ENCODE results near the gene GALNT15.

The GALNT15 gene

DNA sequence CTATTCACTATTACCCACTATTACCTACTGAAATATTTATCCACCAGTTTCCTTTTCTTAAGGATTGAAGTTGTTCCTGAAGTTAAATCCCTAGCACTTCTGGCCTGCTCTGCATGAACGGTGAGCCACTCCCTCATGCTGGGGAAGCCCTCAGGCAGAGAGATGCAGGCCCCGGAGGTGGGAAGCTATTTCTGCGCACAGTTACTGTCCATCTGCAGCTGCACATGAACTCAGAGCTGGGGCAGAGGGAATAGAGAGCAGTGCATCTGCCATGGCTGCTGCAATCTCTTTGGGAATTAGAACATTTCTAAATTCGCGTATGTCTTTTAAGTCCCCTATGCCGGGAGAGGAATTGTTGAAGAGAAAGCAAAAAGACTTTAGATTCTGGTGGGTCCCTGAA lies 6.3 kb upstream of the GALNT15 start:
- DNase-seq: no peak

DNA sequence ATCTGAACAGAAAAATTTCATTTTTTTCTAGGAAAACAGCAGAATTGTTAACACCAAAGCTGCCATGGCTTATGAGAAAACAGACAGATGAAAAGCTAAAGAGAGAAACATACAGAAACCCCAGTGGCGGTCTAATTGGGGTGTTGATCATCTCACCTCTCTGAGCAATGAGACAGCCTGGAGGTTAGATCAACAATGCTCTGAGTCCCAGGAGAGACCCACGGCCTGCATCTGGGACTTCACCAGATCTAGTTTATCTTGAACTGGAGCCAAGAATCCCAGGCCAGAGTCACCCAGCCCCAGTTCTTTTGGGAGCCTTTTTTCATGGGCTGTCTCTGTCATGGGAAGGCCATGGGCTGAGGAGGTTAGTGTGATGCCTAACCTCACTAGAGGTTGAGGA lies 3.5 kb upstream of the GALNT15 start:
- peak; percentile 25 for DNase-seq

DNA sequence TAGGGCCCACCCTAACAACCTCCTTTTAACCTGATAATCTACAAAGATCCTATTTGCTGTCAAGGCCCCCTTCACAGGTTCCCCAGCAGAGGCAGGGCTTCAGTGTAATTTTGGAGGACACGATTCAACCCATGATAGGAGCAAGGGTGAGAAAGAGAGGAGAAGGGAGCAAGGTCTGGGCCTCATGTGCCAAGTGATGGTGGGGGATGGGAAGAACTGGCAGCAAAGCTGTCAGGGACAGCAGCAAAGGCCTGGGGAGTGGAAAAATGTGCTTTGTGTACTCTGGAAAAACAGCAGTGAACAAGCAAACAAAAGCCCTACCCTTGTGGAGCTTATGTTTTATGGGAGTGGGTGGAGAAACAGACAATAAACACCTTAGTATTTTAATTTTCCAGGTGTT lies 2.7 kb upstream of the GALNT15 start:
- no peak for DNase-seq

DNA sequence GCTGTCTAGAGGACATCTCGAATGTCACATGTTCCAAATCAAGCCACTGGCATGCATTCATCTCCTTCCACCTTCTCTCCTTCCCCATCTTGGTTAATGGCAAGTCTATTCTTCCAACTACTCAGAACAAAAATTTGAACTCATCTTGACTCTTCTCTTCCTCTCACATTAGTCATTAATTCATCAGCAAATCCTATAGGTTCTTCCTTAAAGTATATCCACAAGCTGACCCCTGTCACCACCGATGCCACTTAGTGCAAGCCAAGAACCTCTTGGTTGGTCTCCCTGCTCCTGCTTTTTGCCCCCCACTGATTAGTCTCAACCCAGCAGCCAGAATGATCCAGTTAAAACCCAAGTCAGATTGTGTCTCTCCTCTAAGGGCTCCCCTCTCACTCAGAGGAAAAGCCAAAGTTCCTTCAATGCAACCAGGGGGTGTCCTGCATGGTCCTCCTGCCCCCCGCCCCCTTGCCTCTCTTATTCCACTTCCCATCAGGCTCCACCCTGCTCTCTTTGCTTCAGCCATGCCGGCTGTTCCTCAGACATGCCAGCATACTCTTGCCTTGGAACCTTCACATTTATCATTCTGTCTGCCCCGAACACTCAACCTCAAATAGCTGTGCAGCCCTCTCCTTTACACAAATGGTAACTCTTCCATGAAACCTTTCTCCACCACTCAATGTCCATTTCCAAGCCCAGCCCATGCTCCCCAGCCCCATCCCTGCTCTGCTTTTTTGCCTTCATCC lies 1.0 kb upstream of the GALNT15 start:
- no peak for DNase-seq

DNA sequence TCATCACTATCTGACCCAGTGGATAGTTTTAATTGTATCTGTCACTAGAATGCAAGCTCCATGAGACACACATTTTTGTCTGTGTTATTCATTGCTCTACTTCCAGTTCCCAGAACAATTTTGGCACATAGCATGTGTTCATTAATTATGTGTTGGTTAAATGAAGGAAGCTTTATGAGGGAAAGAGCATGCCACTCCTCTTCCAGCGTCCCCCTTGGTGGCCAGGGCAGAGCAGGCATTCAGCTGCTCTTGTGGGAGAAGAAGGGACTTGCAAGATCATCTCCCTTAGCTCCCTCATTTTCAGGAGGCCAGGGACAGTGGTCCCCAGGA lies 489 bp upstream of the GALNT15 start:
- DNase-seq: no peak

DNA sequence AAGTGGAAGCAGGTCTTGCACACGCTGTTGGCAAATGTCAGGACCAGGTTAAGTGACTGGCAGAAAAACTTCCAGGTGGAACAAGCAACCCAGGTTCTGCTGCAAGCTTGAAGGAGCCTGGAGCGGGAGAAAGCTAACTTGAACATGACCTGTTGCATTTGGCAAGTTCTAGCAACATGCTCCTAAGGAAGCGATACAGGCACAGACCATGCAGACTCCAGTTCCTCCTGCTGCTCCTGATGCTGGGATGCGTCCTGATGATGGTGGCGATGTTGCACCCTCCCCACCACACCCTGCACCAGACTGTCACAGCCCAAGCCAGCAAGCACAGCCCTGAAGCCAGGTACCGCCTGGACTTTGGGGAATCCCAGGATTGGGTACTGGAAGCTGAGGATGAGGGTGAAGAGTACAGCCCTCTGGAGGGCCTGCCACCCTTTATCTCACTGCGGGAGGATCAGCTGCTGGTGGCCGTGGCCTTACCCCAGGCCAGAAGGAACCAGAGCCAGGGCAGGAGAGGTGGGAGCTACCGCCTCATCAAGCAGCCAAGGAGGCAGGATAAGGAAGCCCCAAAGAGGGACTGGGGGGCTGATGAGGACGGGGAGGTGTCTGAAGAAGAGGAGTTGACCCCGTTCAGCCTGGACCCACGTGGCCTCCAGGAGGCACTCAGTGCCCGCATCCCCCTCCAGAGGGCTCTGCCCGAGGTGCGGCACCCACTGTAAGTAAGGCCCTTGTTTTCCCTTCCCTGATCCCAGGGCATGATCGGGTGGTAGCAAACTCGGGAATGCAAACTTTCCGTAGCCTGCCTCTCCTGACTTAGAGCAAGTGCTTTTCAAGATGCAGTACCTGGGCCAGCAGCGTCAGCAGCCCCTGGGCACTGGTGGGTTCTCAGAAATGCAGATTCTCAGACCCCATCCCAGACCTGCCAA lies 759 bp downstream of the GALNT15 start:
- no peak for DNase-seq

DNA sequence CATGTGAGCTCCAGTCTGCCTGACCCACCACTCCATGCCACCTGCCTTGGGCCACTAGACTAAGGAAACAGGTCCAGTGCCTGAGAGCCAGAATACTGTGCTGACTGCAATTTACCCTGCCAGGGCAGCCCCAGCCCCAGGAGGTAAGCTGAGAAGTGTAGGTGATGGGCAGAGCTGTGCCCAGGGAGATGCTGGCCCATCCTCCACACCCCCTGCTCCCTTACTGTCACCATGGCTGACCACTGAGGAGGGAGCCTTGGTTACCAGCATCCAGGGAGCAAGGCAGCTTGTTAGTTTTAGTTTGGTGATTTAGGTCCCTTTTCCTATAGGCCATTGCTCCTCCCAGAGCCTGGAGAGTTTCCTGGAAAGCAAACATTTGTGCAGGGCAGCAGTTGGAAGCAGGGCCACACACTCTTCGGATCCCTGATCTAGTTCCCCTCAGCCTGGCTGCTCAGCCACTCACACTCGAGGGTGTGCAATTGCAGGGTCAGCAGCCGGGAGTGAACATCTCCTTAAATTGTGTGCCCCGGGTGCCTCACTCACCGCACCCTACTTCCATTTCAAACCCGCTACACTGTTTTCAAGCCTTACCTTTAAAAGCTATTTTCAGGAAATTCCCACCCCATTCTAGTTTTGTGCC lies 2.0 kb downstream of the GALNT15 start:
- no peak for DNase-seq

DNA sequence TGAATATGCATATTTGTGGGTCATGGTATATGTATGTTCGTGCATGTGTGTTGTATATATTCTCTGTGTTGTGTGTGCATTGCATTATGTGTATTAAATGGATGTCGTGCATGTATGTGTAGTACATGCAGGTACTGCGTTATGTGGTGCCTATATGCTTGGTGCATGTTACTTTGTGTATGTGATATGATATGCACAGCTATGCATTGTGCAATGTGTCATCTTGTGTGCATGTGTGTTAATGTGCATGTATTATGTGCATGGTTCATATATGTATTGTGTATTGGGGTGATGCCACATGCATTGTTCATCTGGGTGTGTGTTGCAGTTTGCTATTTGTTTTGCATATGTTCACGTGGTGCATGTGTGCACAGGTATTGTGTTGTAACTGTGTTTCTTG lies 2.9 kb downstream of the GALNT15 start:
- no peak for DNase-seq

DNA sequence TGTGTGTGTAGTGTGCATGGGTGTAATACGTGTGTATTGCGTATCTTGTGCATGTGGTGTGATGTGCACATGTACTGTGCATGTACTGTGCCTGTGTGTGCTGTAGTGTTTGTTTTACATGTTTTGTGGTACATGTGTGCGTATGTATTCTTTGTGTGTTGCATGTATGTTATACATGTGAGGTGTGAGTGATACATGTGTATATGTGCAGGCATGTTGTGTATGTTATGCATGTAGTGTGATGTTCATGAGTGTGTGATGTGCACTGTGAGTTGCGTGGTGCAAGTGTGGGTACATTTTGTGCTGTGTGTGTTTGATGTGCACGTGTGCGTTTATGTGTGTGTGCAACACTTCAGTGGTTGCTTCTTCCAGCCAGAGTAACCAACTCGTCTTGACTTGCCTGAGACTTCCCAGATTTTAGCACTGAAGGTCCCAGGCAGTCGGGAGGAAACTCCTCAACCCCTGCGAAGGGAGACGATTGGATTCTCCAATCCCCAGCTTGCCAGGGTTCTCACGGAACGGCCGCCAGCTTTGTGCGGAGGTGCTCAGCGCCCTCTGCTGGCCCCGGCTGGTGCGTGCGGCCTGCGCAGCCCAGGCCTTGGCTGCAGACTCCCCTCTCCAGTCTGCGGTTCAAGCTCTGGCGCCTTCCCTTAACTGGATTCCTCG lies 3.6 kb downstream of the GALNT15 start:
- no peak for DNase-seq

DNA sequence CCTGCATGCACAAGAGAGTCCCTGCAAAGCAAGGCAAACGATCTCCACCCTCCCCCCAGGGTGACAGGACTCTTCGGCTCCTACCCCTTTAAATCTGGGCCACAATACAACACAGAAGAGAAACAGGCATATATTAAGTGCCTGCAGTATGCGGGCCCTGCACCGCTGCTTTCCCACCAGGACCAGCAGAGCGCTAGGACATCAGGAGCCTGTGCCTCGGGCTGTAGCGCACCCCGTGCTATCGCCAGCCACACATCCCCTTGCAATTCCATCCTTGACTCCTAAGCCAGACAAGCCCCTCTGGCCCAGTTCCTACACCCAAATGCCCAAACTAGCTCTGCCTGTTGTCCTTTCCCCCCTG lies 4.1 kb downstream of the GALNT15 start:
- DNase-seq: no peak

DNA sequence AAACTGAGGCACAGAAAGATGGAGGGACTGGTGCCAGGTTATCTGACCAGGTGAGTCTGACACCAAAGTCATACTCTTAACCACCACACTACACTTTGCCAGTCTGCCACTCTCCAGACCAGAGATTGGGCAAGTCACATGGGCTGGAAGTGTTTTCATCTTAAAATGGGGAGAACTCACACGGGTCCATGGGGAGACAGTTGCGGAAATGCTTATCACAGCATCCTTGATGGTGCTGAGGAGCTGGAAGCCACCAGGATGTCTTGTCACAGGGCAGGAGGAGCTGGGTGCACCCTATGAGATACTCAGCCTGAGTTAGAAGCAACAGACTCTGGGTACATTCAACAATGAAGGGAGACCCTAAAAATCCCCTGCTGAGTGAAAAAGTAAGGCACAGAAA lies 4.8 kb downstream of the GALNT15 start:
- no peak for DNase-seq

DNA sequence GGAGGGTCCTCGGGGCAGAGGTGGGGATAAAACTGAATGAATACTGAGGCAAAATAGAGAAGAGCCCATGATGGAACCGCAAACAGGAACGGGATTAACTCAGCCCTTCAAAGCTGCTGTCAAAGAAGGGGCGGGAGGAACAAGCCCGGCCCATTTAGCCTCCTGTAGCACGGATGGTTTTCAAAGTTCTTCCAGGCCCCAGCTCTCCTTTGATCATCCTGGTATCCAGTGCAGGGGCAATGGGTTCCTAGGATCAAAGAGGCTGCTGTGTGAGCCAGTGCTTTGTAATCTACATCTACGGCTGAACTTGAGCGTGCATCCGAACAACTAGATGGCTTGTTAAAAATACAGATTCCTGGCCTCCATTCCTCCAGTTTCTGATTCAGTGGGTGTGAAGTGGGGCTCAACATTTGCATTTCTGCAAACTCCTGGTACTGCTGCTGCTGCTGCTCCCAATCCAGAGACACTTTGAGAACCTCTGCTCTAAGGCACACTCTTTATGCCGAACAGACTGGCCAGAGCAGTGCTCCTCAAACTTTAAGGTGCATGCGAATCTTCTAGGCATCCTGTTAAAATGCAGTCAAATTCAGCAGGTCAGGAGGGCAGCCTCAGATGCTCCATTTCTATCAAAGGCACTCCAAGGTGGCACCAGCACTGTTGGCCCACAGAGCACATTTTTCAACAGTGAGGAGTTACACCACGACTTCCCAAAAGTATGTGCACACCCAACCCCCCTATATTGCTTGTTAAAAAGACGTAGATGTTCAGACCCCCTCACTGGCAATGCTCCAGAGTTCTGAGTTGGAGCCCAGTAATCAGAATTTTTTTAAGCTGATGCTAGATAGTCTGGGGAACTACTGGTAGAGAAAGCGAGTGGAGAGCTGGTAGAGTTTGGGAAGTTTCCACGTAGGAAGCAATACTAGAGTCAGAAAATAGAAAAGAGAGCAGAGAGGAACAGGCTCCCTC lies 5.6 kb downstream of the GALNT15 start:
- no peak for DNase-seq

DNA sequence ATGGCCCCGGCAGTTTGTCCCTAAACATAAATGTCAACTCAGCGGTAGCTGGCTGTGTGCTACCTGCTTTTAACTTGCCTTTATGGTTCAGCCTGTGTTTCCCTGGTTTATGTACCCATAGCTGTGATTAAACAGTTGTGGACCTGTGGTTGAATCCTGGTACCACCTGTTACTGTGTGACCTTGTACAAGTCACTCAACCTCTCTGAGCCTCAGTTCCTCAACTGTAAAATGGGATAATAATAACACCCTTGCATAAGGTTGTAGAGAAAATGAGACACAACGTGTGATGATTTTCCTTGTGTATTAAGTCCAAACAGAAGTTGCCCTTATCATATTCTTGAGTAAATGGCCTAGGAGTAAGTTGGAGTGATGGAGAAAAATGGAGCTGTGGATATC lies 6.3 kb downstream of the GALNT15 start:
- no peak for DNase-seq

DNA sequence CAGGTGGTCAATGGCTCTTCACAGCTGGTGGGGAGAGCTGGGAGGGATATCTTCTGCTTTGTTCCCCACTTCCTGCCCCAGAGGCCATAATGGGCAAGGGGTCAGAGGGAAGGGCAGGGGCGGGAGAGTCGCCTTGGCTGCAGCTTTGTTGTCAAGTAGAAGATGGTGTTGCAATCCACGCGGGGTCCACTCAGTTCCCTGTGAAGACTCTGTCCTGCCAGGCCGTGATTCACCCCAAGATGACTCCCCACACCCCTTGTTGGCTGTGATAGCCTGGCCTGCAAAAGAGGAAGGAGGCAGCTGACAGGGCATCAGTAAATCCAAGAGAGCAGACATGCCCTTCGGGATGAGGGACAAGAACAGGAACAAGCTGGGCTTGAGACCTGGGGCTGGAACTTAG lies 6.9 kb downstream of the GALNT15 start:
- peak; percentile 14 for DNase-seq

DNA sequence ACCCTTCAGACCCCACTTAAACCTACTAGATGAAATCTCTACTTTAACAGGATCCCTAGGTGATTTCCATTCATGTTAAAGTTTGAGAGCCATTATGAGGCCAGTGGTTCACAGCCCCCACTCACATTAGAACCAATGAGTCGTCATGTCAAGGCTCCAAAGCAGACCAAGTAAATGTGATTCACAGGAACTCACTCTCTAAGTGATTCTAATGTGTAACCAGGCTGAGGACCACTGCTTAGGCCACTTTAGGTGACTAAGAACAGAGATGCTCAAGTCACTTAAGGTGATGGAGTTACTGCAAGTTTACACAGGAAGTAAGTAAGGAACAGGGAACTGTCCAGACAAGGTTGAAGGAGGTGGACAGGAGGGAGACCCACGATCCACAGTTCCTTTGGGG lies 7.7 kb downstream of the GALNT15 start:
- no peak for DNase-seq

DNA sequence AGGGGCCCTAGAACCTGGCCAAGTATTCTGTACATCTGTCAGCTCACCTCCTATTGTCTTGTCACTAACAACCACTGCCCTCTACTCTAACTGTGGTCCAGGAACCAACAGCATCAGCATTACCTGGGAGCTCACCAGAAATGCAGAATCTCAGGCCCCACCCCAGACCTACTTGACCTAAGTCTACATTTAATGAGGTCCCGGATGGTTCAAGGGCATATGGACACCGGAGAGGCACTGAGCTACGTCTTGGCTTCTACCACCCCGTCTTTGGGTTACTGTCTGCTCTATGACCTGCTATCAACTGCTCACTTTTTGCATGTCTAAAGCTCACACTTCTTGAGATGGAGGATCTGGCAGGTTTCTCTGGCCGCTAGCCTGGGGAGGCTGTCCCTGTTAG lies 8.1 kb downstream of the GALNT15 start:
- no peak for DNase-seq

DNA sequence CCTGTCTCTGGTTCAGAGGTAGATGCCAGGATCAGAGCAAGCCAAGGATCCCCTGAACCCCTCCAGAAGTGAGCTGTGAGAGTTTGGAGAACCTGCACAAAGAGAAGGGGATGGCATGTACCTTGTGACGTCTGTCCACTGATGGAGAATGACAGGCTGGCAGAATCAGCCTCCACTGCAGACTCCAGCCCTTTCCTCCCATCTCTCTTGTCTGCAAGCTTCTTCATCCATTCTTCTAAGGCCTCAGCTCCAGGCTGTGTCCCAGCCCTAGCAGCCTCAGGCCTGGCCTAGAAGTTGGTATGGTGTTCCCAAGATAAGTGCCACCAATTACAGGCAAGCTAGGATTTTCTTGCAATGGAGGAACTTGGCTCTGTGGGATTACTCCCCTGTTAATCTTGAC lies 8.6 kb downstream of the GALNT15 start:
- DNase-seq: no peak

DNA sequence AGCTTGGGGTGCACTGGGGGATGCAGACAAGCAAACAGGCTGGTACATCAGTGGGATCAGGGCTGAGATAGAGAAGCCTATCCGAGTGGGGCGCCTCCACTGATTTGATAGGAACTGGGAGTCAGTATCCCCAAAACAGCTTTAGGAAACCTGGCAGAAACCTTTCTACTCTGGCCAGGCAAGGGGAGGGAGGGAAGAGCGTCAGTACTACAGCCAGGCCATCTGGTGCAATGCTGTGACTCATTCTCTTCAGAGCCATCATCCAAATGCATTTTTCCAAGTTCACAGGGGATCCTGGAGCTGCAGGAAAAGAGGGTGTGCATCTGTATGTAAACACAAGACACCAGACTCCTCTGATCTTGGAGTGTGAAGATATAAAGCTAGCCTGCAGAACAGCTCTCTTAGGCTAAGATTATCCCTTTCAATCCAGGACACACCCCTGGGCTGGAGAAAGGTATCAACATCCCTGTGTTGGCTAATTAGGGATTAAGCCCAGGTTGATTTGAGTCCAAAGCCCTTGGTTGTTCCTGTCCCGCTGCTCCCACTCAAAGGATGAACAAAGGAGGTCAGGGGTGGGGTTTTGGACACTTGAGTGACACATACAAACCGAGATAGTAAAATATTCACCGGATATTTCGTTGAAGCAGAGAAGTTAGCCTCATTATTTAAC lies 9.3 kb downstream of the GALNT15 start:
- DNase-seq: no peak

DNA sequence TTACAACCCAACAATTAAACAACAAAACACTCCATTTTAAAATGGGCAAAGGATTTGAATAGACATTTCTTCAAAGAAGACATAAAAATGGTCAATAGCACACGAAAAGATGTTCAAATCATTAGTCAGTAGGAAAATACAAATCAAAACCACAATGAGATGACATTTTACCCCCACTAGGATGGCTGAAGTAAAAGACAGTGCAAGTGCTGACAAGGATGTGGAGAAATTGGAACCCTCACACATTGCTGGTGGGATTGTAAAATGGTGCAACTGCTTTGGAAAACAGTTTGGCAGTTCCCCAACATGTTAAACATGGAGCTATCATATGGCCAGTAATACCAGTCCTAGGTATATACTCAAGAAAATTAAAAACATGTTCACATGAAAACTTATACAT lies 11.6 kb downstream of the GALNT15 start:
- DNase-seq: no peak

DNA sequence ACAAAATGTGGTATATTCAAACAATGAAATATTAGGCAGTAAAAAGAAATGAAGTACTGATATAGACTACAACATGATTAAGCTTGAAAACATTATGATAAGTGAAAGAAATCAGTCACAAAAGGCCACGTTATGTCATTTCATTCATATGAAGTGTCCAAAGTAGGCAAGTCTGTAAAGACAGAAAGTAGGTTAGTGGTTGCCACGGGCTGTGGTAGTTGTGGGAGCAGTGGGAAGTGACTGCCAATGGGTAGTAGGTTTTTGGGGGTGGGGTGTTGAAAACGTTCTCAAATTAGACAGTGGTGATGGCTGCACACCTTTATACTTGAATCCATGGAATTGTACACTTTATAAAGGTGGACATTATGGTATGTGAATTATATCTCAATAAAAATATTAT lies 12.1 kb downstream of the GALNT15 start:
- no peak for DNase-seq

DNA sequence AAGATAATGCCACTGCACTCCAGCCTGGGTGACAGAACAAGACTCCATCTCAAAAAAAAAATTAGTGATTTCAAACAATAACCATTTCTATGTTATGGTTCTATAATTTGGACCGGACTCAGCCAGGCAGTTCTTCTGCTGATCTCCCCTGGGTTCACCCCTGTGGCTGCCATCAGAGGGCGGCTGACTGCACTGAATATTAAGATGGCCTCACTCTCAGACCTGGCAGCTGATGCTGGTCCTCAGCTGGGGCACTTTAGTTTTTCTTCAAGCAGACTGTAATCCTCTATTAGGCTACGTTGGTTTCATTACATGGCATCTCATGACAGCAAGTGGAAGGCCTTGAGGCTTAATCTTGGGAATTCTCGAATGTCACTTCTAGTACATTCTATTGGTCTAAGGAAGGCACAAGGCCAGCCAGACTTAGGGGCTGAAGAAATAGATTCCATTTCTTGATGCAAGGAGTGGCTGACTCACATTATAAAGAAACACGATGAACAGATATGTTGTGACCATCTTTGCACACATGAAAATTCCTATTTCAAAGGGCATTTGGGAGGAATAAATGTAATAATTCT lies 12.8 kb downstream of the GALNT15 start:
- DNase-seq: no peak

Data from NCI-H69 (cell line).